Fibroblast of peridontal ligament (primary cell): Measurements from ENCODE around the gene ST7.
"Not testable (repeated sequence)": the region's sequence is repeated elsewhere in the genome, so short reads cannot be mapped to it uniquely, and the experiment has no call there.

Experiments used
- DNase-seq: peaks from one replicate; pipeline ENCODE4 v3.0.0-alpha.2; 2010; ENCODE audit errors: extremely low read depth

The ST7 gene

DNA sequence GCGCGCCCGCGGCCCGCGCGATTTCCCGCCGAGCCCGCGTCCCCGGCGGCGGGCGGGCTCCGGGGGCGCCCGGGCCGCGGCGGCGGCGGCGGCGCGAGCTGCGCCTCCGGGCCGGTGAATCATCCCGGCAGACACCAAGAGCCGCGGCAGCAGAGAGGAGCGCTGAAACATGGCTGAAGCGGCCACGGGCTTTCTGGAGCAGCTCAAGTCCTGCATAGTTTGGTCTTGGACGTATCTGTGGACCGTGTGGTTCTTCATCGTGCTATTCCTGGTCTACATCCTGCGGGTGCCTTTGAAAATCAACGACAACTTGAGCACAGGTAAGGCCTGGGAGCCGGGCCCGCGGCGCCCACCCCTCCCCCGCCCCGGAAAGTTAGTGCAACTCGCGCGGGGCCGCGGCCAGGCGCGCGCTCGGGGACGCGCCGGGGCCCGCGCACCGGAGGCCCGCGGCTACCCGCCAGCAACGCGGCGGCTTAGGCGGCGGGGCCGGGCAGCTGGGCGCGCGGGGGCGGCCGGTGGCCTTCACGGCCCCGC lies at the start of gene ST7:
Gene ST7, plus strand, starts transcription at position 130 of the 534 bp plus-strand sequence. Its CDS starts 40 bp downstream, at position 170.
- DNase-seq, result peak; percentile 66

DNA sequence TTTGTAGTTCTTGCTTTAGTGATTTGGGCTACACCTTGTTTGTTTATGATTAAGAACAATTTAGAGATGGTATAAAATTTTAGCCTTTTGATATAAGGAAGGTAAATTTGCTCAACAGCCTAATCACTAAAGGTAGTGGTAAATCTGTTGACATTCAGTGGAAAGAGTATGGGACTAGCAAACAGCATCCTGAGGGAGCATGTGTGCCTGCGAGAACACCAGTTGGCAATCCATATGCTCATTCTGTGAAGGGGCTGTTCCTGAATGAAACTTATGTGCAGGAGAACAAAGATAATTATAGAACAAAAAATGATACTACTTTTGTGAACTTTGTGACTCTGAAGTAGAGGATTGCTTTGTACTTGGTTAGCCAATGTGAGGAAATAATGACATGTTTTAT lies 46.9 kb upstream of the ST7 start:
- DNase-seq, result no peak

DNA sequence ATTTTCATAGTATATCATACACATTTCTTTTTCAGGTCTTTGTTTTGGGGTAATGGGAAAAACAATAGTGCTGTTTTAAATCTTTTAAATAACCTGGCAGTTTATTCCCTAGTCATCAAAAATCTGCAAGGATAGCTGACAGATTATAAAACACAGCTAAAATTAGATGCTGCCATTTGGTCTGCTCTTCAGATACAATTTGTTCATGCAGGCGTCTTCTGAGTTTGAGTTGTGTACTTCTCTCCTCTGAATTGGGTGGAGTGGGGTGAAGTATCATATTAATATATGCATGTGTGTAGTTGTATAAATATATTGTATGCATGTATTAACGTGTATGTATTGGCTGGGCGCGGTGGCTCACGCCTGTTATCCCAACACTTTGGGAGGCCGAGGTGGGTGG lies 42.9 kb upstream of the ST7 start:
- no peak for DNase-seq

GRCh38 chr7:116911801-116912200 lies 41.5 kb upstream of the ST7 start:
- DNase-seq, result no peak

GRCh38 chr7:116912269-116912909 lies 40.9 kb upstream of the ST7 start:
- DNase-seq, result peak; percentile 15

DNA sequence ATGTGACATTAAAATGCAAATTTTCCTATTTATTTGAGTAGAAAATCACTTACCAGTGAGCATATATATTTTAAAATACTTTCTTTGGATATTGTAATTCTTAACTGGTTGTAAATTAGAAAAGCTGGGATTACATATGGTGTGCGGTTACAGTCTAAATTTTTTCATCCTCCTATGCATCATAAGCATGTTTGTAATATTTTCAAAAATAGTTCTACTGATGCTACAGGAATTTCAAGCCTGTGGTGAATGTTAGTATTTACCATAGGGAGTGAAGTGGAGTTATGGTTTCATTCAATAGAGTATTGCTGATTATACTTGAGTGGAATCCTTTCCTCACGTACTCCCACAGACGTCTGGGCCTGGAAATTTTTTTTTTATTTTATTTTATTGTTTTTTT lies 34.6 kb upstream of the ST7 start:
- DNase-seq, result no peak

DNA sequence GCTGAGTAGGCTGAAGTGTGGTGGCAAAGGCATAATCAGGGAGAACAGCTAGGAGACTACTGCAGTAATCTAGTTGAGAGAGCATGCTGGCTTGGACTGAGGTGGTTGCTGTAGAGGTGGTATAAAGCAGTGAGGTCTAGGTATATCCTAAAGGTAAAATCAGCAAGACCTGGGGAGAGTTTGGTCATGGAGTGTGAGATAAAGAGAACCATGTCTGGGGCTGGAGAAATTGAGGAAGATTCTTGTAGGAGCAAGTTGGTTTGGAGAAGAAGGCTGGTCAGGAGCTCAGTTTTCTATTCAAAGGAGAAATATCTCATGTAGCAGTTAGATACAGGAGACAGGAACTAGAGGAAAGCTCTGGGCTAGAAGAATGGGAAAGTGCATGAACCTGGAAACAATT lies 32.9 kb upstream of the ST7 start:
- no peak for DNase-seq

DNA sequence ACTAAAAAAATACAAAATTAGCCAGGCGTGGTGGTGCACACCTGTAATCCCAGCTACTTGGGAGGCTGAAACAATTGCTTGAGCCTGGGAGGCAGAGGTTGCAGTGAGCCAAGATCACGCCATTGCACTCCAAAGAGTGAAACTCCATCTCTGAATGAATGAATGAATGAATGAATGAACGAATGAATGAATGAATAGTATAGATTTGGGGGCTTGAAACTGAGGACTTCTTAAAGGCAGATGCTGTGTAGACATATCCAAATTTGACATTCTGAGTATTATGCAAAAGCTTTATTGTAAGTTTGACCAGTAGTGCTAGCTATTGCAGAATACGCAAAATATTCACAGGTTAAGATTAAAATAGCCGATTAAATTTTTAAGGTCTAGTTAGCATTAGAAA lies 30.8 kb upstream of the ST7 start:
- no peak for DNase-seq

- DNase-seq, result peak; percentile 43
Observed at GRCh38 chr7:116924741-116925140, 28.6 kb upstream of the ST7 start.

GRCh38 chr7:116929021-116929420 lies 24.3 kb upstream of the ST7 start:
- no peak for DNase-seq

- peak; percentile 85 for DNase-seq
Observed at GRCh38 chr7:116929914-116930913, 23.1 kb upstream of the ST7 start.

GRCh38 chr7:116932566-116932965 lies 20.7 kb upstream of the ST7 start:
- DNase-seq, result no peak

- DNase-seq, result no peak
Observed at GRCh38 chr7:116933465-116933864, 19.8 kb upstream of the ST7 start.

GRCh38 chr7:116934580-116934979 lies 18.7 kb upstream of the ST7 start:
- DNase-seq, result no peak

DNA sequence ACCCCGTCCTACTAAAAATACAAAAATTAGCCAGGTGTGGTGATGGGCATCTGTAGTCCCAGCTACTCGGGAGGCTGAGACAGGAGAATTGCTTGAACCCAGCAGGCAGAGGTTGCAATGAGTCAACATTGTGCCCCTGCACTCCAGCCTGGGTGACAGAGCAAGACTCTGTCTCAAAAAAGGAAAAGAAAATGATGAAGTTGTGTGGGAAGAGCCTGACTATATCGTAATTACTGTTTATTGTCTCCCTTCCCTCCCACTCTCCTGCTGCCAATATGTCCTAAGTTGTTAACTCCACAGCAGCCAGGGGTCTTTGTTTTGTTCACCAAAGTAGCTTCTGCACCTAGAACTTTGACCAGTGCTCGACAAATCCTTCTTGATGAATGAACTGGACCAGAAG lies 16.5 kb upstream of the ST7 start:
- not testable (repeated sequence) for DNase-seq

DNA sequence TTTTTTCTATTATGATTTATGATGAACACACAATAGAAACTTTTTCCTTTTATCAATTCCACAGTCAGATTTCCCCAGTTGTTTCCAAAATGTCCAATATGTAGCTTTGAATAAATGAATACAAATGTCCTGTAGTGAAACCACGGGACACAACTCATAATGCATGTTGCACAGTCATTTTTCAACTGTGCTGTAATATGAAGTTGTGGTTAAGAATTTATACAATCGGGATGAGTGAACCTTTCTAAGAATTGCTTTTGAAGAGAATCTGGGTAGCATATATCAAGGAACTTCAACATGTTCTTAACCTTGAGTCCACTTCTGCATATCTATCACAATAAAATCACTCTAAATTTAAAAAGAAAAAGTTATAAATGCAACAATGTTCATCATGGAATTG lies 14.6 kb upstream of the ST7 start:
- DNase-seq, result no peak

- no peak for DNase-seq
Observed at GRCh38 chr7:116940689-116941370, 12.5 kb upstream of the ST7 start.

DNA sequence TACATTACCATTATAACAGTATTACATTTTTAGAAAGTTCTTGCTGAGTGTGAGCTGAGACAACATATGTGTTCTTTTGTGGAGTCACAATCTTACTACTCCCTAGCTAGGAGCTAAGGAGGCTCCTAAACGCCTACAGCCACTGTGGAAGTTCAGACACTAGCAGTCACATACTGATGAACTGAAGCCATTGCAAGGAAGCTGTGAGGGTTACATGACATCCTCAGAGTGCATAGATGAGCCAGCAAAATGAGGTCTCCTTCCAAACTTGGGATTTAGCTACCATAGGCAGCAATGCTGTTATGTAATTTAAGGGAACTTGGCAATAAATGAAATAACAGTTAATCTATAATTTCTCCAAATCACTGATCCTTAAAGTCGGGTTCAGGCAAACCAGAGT lies 10.8 kb upstream of the ST7 start:
- DNase-seq, result no peak

DNA sequence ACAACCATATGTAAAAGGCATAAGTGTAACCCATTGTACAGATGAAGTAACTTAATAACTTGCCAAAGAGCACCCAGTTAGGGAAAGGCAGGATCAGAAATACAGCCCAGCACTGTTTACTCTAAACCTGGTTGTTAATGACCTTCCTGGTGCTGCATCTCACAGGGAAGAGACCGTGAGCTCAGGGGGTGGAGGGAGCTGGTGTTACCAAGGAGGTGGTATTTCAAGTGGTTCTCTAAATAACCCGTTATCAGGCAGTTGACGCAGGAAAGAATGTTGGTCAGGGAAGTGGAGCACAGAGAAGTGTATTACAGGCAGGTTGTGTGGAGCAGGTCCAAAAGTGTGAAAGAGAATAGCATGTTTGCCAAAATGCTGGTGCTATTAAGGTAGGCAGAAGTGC lies 4.4 kb upstream of the ST7 start:
- DNase-seq, result no peak

DNA sequence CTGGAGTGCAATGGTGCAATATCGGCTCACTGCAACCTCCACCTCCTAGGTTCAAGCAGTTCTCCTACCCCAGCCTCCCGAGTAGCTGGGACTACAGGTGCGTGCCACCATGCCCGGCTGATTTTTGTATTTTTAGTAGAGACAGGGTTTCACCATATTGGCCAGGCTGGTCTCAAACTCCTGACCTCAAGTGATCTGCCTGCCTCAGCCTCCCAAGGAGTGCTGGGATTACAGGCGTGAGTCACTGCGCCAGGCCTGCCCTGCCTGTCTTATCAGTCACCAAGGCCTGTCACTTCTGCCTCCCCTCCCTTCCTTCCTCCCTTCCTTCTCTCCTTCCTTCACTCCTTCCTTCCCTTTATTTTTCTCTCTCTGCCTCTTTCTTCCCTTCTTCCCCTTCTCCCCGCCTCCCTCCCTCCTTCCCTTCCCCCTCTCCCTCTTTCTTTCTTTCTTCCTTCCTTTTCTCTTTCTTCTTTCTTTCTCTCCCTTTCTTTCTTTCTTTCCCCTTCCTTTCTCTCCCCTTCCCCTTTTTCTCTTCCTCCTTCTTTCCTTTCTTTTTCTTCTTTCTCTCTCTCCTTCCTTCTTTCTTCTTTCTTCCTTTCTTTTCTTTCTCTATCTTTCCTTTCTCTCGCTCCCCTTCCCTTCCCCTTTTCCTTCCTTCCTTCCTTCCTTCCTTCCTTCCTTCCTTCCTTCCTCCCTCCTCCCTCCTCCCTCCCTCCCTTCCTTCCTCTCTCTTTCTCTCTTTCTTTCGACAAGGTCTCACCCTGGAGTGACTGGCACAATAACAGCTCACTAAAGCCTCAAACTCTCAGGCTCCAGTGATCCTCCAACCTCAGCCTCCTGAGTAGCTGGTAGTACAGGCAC lies 3.1 kb upstream of the ST7 start:
- no peak for DNase-seq

DNA sequence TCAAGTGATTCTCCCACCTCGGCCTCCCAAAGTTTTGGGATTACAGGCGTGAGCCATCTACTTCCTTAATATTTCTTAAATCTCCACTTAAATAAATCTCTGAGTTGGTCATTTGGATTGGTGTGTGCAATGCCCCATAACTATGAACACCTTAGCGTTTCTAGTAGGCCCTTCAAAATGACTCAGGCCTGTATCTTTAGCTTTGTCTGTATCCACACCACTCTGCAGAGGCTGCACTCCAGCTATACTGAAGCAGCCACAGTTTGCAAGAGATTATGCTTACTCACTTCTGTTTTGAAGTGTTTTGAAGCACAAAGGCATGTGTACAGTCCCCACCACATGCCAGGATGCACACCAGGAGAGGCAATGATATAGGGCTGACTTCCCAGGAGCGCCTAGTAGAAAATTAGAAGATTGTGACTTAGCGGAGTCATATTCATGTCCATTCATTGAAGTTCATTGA lies 2.4 kb upstream of the ST7 start:
- no peak for DNase-seq
